Sigmoid colon (tissue), 4 donors: Measurements from ENCODE around the gene EXO1.

Experiments used
- EP300 ChIP-seq, 4 donors: sonication (generic); formaldehyde crosslinking; IDR thresholded peaks; one replicate each; pipeline ENCODE4 v1.6.1; 2017; ENCODE audit warnings: antibody characterized with exemption in 4 of 4
- POLR2A ChIP-seq, 2 donors: fragments of 450-650 bp; IDR thresholded peaks; one replicate each; pipeline ENCODE4 v1.6.1; 2016; ENCODE audit warnings: antibody characterized with exemption in 2 of 2, mild to moderate bottlenecking in 2 of 2, moderate library complexity in 2 of 2
- POLR2AphosphoS5 ChIP-seq, 4 donors: sonication (generic); formaldehyde crosslinking; IDR thresholded peaks; one replicate each; pipeline ENCODE4 v1.6.1; 2017; ENCODE audit warnings: antibody characterized with exemption in 4 of 4
- TF ChIP-seq, protein P1 (sequence below), 4 experiments: fragments of 450-650 bp in 3 of 4; fragments of 200-600 bp in 1 of 4; IDR thresholded peaks; one replicate each; pipeline ENCODE4 v1.5.1; 2016 to 2019; ENCODE audit warnings: antibody characterized with exemption in 4 of 4, mild to moderate bottlenecking in 3 of 4, moderate library complexity in 2 of 4

DNA sequence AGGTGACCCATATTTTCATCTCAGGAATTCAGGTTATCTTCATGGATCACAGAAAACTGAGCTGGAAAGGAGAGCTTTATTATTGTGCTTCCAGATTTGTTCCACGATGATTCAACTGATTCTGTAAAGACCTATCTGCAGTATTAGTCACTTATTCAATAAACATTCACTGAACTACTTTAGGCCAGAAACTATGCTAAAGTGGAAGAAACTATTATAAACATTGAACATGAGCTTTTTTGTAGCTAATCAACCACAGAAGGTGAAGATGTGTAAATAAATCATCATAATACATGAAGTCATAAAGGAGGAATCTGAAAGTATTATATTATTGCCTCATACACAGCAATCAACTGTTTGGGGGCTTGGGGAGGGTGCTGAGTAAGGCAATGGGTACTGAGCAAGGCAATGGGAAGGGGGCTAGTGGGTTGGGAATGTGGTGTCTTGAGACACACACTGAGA is 30.6 kb upstream of the EXO1 start:
- TF ChIP-seq, protein P1, sequence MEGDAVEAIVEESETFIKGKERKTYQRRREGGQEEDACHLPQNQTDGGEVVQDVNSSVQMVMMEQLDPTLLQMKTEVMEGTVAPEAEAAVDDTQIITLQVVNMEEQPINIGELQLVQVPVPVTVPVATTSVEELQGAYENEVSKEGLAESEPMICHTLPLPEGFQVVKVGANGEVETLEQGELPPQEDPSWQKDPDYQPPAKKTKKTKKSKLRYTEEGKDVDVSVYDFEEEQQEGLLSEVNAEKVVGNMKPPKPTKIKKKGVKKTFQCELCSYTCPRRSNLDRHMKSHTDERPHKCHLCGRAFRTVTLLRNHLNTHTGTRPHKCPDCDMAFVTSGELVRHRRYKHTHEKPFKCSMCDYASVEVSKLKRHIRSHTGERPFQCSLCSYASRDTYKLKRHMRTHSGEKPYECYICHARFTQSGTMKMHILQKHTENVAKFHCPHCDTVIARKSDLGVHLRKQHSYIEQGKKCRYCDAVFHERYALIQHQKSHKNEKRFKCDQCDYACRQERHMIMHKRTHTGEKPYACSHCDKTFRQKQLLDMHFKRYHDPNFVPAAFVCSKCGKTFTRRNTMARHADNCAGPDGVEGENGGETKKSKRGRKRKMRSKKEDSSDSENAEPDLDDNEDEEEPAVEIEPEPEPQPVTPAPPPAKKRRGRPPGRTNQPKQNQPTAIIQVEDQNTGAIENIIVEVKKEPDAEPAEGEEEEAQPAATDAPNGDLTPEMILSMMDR (IDR thresholded peaks at IDR 0.05): no peak
- no peak for TF ChIP-seq POLR2A (IDR thresholded peaks at IDR 0.05)
- TF ChIP-seq EP300 (IDR thresholded peaks at IDR 0.05): no peak
- no peak for TF ChIP-seq POLR2AphosphoS5 (IDR thresholded peaks at IDR 0.05)
